WTC11 (cell line): ENCODE data around the gene TSEN2. TPM values are rescaled to one million over a fixed set of nuclear protein-coding genes. Genes with fewer than 3 reads are reported as not detected.

Experiments used
- ATAC-seq: fragments of 200-7000 bp; cut with Tn5 transposase; 2 replicates; pipeline ENCODE4 v1.10.0; 2021; ENCODE audit warnings: mild to moderate bottlenecking, moderate library complexity
- CTCF ChIA-PET: fragments of 300-600 bp; sonication (Branson Sonifier 250); formaldehyde crosslinking; loops from one replicate; lab custom pipeline; 2021; ENCODE audit warnings: antibody characterized with exemption; lab: Charles Lee
- POLR2A ChIA-PET: fragments of 350-600 bp; sonication (Branson Sonifier 250); formaldehyde crosslinking; loops from one replicate; lab custom pipeline; 2021; ENCODE audit warnings: antibody characterized with exemption; lab: Charles Lee
- DNase-seq: peaks from one replicate; pipeline ENCODE4 v3.0.0; 2021; ENCODE audit warnings: low spot score
- H3K27ac Mint-ChIP-seq: 2 replicates; pipeline ENCODE4 v1.8.0; 2021; ENCODE audit warnings: mixed read lengths
- H3K27me3 Mint-ChIP-seq: 2 replicates; pipeline ENCODE4 v1.8.0; 2021; ENCODE audit warnings: low read depth, mild to moderate bottlenecking, moderate library complexity, mixed read lengths
- H3K36me3 Mint-ChIP-seq: 2 replicates; pipeline ENCODE4 v1.8.0; 2021; ENCODE audit warnings: mixed read lengths
- H3K4me1 Mint-ChIP-seq: 2 replicates; pipeline ENCODE4 v1.8.0; 2022; ENCODE audit warnings: mixed read lengths
- H3K4me3 Mint-ChIP-seq: 2 replicates; pipeline ENCODE4 v1.8.0; 2021; ENCODE audit warnings: mild to moderate bottlenecking, moderate library complexity, mixed read lengths
- H3K9me3 Mint-ChIP-seq: 2 replicates; pipeline ENCODE4 v1.8.0; 2021; ENCODE audit warnings: mixed read lengths
- ATF2 ChIP-seq: sonication (generic); formaldehyde crosslinking; IDR thresholded peaks from 2 replicates; pipeline ENCODE4 v1.8.1; 2022; ENCODE audit warnings: low read depth, missing genetic modification reagents, borderline replicate concordance
- CBFB ChIP-seq: sonication (generic); formaldehyde crosslinking; IDR thresholded peaks from 2 replicates; pipeline ENCODE4 v1.8.1; 2022; ENCODE audit warnings: mild to moderate bottlenecking, low read depth, missing genetic modification reagents
- ELF4 ChIP-seq: sonication (generic); formaldehyde crosslinking; IDR thresholded peaks from 2 replicates; pipeline ENCODE4 v1.8.1; 2022; ENCODE audit warnings: low read depth, mild to moderate bottlenecking, moderate library complexity, missing genetic modification reagents
- EMX1 ChIP-seq: fragments of 250-450 bp; sonication (Bioruptor Pico); IDR thresholded peaks from 2 replicates; pipeline ENCODE4 v1.8.0; 2021; ENCODE audit warnings: mild to moderate bottlenecking
- ETV6 ChIP-seq: sonication (generic); formaldehyde crosslinking; IDR thresholded peaks from 2 replicates; pipeline ENCODE4 v1.8.1; 2022; ENCODE audit warnings: mild to moderate bottlenecking, missing genetic modification reagents
- FOXJ3 ChIP-seq: sonication (generic); formaldehyde crosslinking; IDR thresholded peaks from 2 replicates; pipeline ENCODE4 v1.9.0; 2021; ENCODE audit warnings: missing genetic modification reagents, mild to moderate bottlenecking, borderline replicate concordance
- FOXK1 ChIP-seq: sonication (generic); formaldehyde crosslinking; IDR thresholded peaks from 2 replicates; pipeline ENCODE4 v1.8.0; 2022; ENCODE audit warnings: mild to moderate bottlenecking, moderate library complexity, missing genetic modification reagents
- FOXP4 ChIP-seq: sonication (generic); formaldehyde crosslinking; IDR thresholded peaks from 2 replicates; pipeline ENCODE4 v1.8.0; 2022; ENCODE audit warnings: mild to moderate bottlenecking, missing genetic modification reagents
- GABPB1 ChIP-seq: sonication (generic); formaldehyde crosslinking; IDR thresholded peaks from 2 replicates; pipeline ENCODE4 v1.8.1; 2023; ENCODE audit warnings: mild to moderate bottlenecking, missing genetic modification reagents
- GRHL2 ChIP-seq: fragments of 250-450 bp; sonication (Bioruptor Pico); IDR thresholded peaks from 2 replicates; pipeline ENCODE4 v1.8.0; 2022; ENCODE audit warnings: mild to moderate bottlenecking, moderate library complexity; ENCODE audit not compliant: insufficient replicate concordance, severe bottlenecking
- HMGA2 ChIP-seq: fragments of 250-450 bp; sonication (Bioruptor Pico); IDR thresholded peaks from 2 replicates; pipeline ENCODE4 v1.4.0; 2021; ENCODE audit warnings: mild to moderate bottlenecking, moderate library complexity
- HMGXB4 ChIP-seq: sonication (generic); formaldehyde crosslinking; IDR thresholded peaks from 2 replicates; pipeline ENCODE4 v1.8.1; 2023; ENCODE audit warnings: mild to moderate bottlenecking, moderate library complexity, missing genetic modification reagents
- IRF2 ChIP-seq: sonication (generic); formaldehyde crosslinking; IDR thresholded peaks from 2 replicates; pipeline ENCODE4 v1.8.0; 2022; ENCODE audit warnings: low read depth, missing genetic modification reagents, borderline replicate concordance
- MYBL2 ChIP-seq: sonication (generic); formaldehyde crosslinking; IDR thresholded peaks from 2 replicates; pipeline ENCODE4 v1.8.1; 2023; ENCODE audit warnings: mild to moderate bottlenecking, moderate library complexity, missing genetic modification reagents
- NFE2L1 ChIP-seq: sonication (generic); formaldehyde crosslinking; IDR thresholded peaks from 2 replicates; pipeline ENCODE4 v1.8.1; 2023; ENCODE audit warnings: missing genetic modification reagents
- PRRX2 ChIP-seq: fragments of 250-450 bp; sonication (Bioruptor Pico); IDR thresholded peaks from 2 replicates; pipeline ENCODE4 v1.8.0; 2021; ENCODE audit warnings: mild to moderate bottlenecking
- RELA ChIP-seq: sonication (generic); formaldehyde crosslinking; IDR thresholded peaks from 2 replicates; pipeline ENCODE4 v1.8.1; 2022; ENCODE audit warnings: missing genetic modification reagents, mild to moderate bottlenecking, borderline replicate concordance
- TCF7 ChIP-seq: sonication (generic); formaldehyde crosslinking; IDR thresholded peaks from 2 replicates; pipeline ENCODE4 v1.8.0; 2022; ENCODE audit warnings: mild to moderate bottlenecking, low read depth, missing genetic modification reagents, moderate library complexity
- TEAD4 ChIP-seq: sonication (generic); formaldehyde crosslinking; IDR thresholded peaks from 2 replicates; pipeline ENCODE4 v1.8.0; 2022; ENCODE audit warnings: mild to moderate bottlenecking, missing genetic modification reagents
- ZNF121 ChIP-seq: sonication (generic); formaldehyde crosslinking; IDR thresholded peaks from 2 replicates; pipeline ENCODE4 v1.8.0; 2023; ENCODE audit warnings: missing genetic modification reagents
- ZNF263 ChIP-seq: sonication (generic); formaldehyde crosslinking; IDR thresholded peaks from 2 replicates; pipeline ENCODE4 v1.8.1; 2022; ENCODE audit warnings: low read depth, mild to moderate bottlenecking, moderate library complexity, missing genetic modification reagents
- ZNF512 ChIP-seq: sonication (generic); formaldehyde crosslinking; IDR thresholded peaks from 2 replicates; pipeline ENCODE4 v1.8.1; 2022; ENCODE audit warnings: missing genetic modification reagents, borderline replicate concordance
- total RNA-seq: library from RNA; stranded (reverse); gene quantifications from 3 replicates; pipeline ENCODE4 v1.2.3, GENCODE V29; 2021
- TF ChIP-seq, protein P1 (sequence below): fragments of 250-450 bp; sonication (Bioruptor Pico); IDR thresholded peaks from 2 replicates; pipeline ENCODE4 v2.1.2; 2022; ENCODE audit warnings: mild to moderate bottlenecking, moderate library complexity
- TF ChIP-seq, protein P2 (sequence below): sonication (generic); formaldehyde crosslinking; IDR thresholded peaks from 2 replicates; pipeline ENCODE4 v1.8.0; 2022; ENCODE audit warnings: mild to moderate bottlenecking, missing genetic modification reagents
- TF ChIP-seq, protein P3 (sequence below): fragments of 250-450 bp; sonication (Bioruptor Pico); IDR thresholded peaks from 2 replicates; pipeline ENCODE4 v1.9.0; 2021; ENCODE audit warnings: moderate library complexity, mild to moderate bottlenecking, inconsistent platforms, borderline replicate concordance

The TSEN2 gene
- total RNA-seq, 1 experiment from 2014 or later, result 21.1 TPM

GRCh38 chr3:12506201-12506709 is 22.0 kb downstream of the TSEN2 start (continued):
- TF ChIP-seq ZNF263 (CRISPR knock-in tag) (no peak), CBFB (CRISPR knock-in tag) (no peak)
- TF ChIP-seq, all 79 proteins: peak for 0

DNA sequence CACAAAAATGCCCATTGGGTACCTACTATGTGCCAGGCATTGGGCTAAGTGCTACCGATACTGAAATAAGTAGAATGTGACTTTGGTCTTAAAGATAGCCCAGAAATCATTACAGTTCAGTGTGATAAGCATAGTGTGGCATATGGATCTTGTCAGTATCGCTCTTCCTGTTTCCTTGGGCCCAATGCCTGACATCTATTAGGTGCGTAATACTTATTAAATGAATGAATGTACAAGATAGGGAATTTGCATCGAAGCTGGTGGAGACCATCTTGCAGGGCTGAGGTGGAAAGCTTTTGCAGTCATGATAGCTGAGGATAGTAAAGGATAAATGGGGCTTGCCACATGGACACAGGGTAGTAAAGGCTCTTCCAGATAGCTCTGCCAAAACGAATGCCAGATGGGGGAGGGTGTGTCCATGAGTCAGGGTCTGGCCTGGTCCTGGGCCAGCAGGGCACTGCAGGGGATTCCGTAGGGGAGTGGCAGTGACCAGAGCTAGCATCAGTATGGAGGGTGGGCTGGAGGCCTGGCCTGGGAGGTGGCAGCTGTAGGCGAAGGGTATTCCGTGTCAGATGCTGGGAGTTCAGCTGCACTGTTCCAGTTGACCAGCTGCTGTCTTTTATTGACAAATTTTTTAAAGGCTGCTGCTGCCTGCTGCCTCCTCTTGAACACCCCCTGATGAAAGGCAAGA is 23.5 kb downstream of the TSEN2 start:
- no peak for TF ChIP-seq PRRX2 (CRISPR knock-in tag)
- TF ChIP-seq GABPB1 (CRISPR knock-in tag), result no peak
- TF ChIP-seq TCF7, result no peak
- TF ChIP-seq TEAD4 (CRISPR knock-in tag), result no peak
- no peak for TF ChIP-seq ZNF512 (CRISPR knock-in tag)
- TF ChIP-seq FOXK1 (CRISPR knock-in tag), result no peak
- no peak for TF ChIP-seq ZNF121 (CRISPR knock-in tag)
- TF ChIP-seq HMGXB4, result no peak
- TF ChIP-seq MYBL2 (CRISPR knock-in tag), result no peak
- no peak for TF ChIP-seq NFE2L1 (CRISPR knock-in tag)
- no peak for TF ChIP-seq ELF4 (CRISPR knock-in tag)
- TF ChIP-seq FOXJ3 (CRISPR knock-in tag), result no peak
- no peaks in the 10 kb centered on the region for H3K9me3 Mint-ChIP-seq
- no peaks in the 10 kb centered on the region for H3K27me3 Mint-ChIP-seq
- no peak overlapping the region for H3K4me3 Mint-ChIP-seq
- CTCF ChIA-PET, result no interaction called here
- DNase-seq (no peak), ATAC-seq (no peak)
- H3K27ac Mint-ChIP-seq, result no peak overlapping the region
- H3K36me3 Mint-ChIP-seq, result peaks cover 32% of the 10 kb centered on the region
- H3K4me1 Mint-ChIP-seq, result no peaks in the 10 kb centered on the region
- POLR2A ChIA-PET, result no interaction called here

- Mint-ChIP-seq H3K27me3 (no peaks in the 10 kb centered on the region), H3K4me3 (no peak overlapping the region), H3K36me3 (peaks cover 27% of the 10 kb centered on the region), H3K9me3 (no peaks in the 10 kb centered on the region), H3K27ac (no peak overlapping the region), H3K4me1 (no peaks in the 10 kb centered on the region)
- POLR2A ChIA-PET, result no interaction called here
- ATAC-seq (no peak), DNase-seq (no peak)
- CTCF ChIA-PET, result interaction anchor here (0.7 kb wide), 1 partner anchor 12 kb away, joined by 3 read pairs; no protein-coding TSS in a partner anchor
- TF ChIP-seq RELA (CRISPR knock-in tag) (no peak), FOXP4 (CRISPR knock-in tag) (no peak), IRF2 (CRISPR knock-in tag) (no peak), GRHL2 (CRISPR knock-in tag) (no peak), EMX1 (CRISPR knock-in tag) (no peak), HMGA2 (CRISPR knock-in tag) (no peak), ELF4 (CRISPR knock-in tag) (no peak), ETV6 (CRISPR knock-in tag) (no peak), ATF2 (CRISPR knock-in tag) (no peak)
- TF ChIP-seq, protein P1, sequence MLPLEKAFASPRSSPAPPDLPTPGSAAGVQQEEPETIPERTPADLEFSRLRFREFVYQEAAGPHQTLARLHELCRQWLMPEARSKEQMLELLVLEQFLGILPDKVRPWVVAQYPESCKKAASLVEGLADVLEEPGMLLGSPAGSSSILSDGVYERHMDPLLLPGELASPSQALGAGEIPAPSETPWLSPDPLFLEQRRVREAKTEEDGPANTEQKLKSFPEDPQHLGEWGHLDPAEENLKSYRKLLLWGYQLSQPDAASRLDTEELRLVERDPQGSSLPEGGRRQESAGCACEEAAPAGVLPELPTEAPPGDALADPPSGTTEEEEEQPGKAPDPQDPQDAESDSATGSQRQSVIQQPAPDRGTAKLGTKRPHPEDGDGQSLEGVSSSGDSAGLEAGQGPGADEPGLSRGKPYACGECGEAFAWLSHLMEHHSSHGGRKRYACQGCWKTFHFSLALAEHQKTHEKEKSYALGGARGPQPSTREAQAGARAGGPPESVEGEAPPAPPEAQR, result no peak
- TF ChIP-seq, protein P2, sequence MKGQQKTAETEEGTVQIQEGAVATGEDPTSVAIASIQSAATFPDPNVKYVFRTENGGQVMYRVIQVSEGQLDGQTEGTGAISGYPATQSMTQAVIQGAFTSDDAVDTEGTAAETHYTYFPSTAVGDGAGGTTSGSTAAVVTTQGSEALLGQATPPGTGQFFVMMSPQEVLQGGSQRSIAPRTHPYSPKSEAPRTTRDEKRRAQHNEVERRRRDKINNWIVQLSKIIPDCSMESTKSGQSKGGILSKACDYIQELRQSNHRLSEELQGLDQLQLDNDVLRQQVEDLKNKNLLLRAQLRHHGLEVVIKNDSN, result no peak
- TF ChIP-seq, protein P3, sequence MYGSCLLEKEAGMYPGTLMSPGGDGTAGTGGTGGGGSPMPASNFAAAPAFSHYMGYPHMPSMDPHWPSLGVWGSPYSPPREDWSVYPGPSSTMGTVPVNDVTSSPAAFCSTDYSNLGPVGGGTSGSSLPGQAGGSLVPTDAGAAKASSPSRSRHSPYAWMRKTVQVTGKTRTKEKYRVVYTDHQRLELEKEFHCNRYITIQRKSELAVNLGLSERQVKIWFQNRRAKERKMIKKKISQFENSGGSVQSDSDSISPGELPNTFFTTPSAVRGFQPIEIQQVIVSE, result no peak
These were observed 24.0 kb downstream of the TSEN2 start for GRCh38 chr3:12508291-12508700.
